Measurements from ENCODE around the gene UTF1. TPM values are rescaled to one million over a fixed set of nuclear protein-coding genes. Genes with fewer than 3 reads are reported as not detected.

Gene UTF1
- polyA plus RNA-seq, 3 donors from 2014 or later, result not detected

GRCh38 chr10:133246236-133246626, 16.2 kb downstream of the UTF1 start:
- no peaks in the 10 kb centered on the region for H3K9me3 Mint-ChIP-seq
- H3K4me1 Mint-ChIP-seq, result peaks cover 7 to 18% of the 10 kb centered on the region in 2 donors
- no peaks in the 10 kb centered on the region for H3K36me3 Mint-ChIP-seq
- peaks cover 0 to 10% (median 5%) of the 10 kb centered on the region in 3 donors for H3K27me3 Mint-ChIP-seq (ENCODE audit: low read depth in 3 of 3)
- DNase-seq, result no peak
- no peak overlapping the region for H3K27ac Mint-ChIP-seq
- no peak overlapping the region for H3K4me3 Mint-ChIP-seq

GRCh38 chr10:133247681-133248333, 17.8 kb downstream of the UTF1 start:
- no peaks in the 10 kb centered on the region for H3K36me3 Mint-ChIP-seq
- H3K4me1 Mint-ChIP-seq, result peaks cover 0 to 4% of the 10 kb centered on the region in 2 donors
- no peak overlapping the region for H3K27ac Mint-ChIP-seq
- H3K4me3 Mint-ChIP-seq, result no peak overlapping the region
- H3K9me3 Mint-ChIP-seq, result no peaks in the 10 kb centered on the region
- no peak for DNase-seq
- peaks cover 0 to 5% (median 4%) of the 10 kb centered on the region in 3 donors for H3K27me3 Mint-ChIP-seq (ENCODE audit: low read depth in 3 of 3)

GRCh38 chr10:133248334-133248715, 18.3 kb downstream of the UTF1 start:
- DNase-seq, result no peak
- Mint-ChIP-seq H3K9me3 (no peaks in the 10 kb centered on the region), H3K4me3 (no peak overlapping the region)

GRCh38 chr10:133249094-133249780, 19.2 kb downstream of the UTF1 start:
- Mint-ChIP-seq H3K27me3 (ENCODE audit: low read depth in 3 of 3) (peaks cover 0 to 4% (median 2%) of the 10 kb centered on the region in 3 donors), H3K4me3 (no peak overlapping the region), H3K9me3 (no peaks in the 10 kb centered on the region), H3K27ac (peak overlapping the region in 3 of 6 donors; percentile 32 to 65 (median 60)), H3K4me1 (no peaks in the 10 kb centered on the region), H3K36me3 (no peaks in the 10 kb centered on the region)
- DNase-seq, result no peak

More at GRCh38 chr10:133248334-133248715, 18.3 kb downstream of the UTF1 start:
- Mint-ChIP-seq H3K27me3 (ENCODE audit: low read depth in 3 of 3) (peaks cover 0 to 4% (median 2%) of the 10 kb centered on the region in 3 donors), H3K4me1 (no peaks in the 10 kb centered on the region), H3K27ac (no peak overlapping the region), H3K36me3 (no peaks in the 10 kb centered on the region)

- no peaks in the 10 kb centered on the region for H3K9me3 Mint-ChIP-seq
- H3K27ac Mint-ChIP-seq, result peak overlapping the region in 3 of 6 donors; percentile 2 to 57 (median 24)
- H3K4me1 Mint-ChIP-seq, result no peaks in the 10 kb centered on the region
- no peak overlapping the region for H3K4me3 Mint-ChIP-seq
- DNase-seq, result no peak
- H3K27me3 Mint-ChIP-seq (ENCODE audit: low read depth in 3 of 3), result peaks cover 2 to 7% (median 3%) of the 10 kb centered on the region in 3 donors
- H3K36me3 Mint-ChIP-seq, result no peaks in the 10 kb centered on the region
Observed at GRCh38 chr10:133249975-133250754, 20.1 kb downstream of the UTF1 start.

- H3K4me3 Mint-ChIP-seq, result no peak overlapping the region
- peaks cover 2 to 7% (median 3%) of the 10 kb centered on the region in 3 donors for H3K27me3 Mint-ChIP-seq (ENCODE audit: low read depth in 3 of 3)
- DNase-seq, result no peak
- H3K36me3 Mint-ChIP-seq, result no peaks in the 10 kb centered on the region
- H3K9me3 Mint-ChIP-seq, result no peaks in the 10 kb centered on the region
- no peak overlapping the region for H3K27ac Mint-ChIP-seq
- H3K4me1 Mint-ChIP-seq, result no peaks in the 10 kb centered on the region
Observed at GRCh38 chr10:133251388-133252222, 21.6 kb downstream of the UTF1 start.

GRCh38 chr10:133252223-133252552, 22.2 kb downstream of the UTF1 start:
- Mint-ChIP-seq H3K4me3 (no peak overlapping the region), H3K9me3 (no peaks in the 10 kb centered on the region), H3K27me3 (ENCODE audit: low read depth in 3 of 3) (peaks cover 2 to 7% (median 3%) of the 10 kb centered on the region in 3 donors), H3K36me3 (no peaks in the 10 kb centered on the region), H3K27ac (no peak overlapping the region), H3K4me1 (peaks cover 4% of the 10 kb centered on the region in 2 donors)
- DNase-seq, result no peak

GRCh38 chr10:133253361-133253955, 23.4 kb downstream of the UTF1 start:
- H3K27me3 Mint-ChIP-seq (ENCODE audit: low read depth in 3 of 3), result peaks cover 2 to 7% (median 3%) of the 10 kb centered on the region in 3 donors
- H3K27ac Mint-ChIP-seq, result no peak overlapping the region
- no peak for DNase-seq
- H3K36me3 Mint-ChIP-seq, result no peaks in the 10 kb centered on the region
- no peaks in the 10 kb centered on the region for H3K9me3 Mint-ChIP-seq
- peaks cover 15 to 17% of the 10 kb centered on the region in 2 donors for H3K4me1 Mint-ChIP-seq
- H3K4me3 Mint-ChIP-seq, result no peak overlapping the region

- H3K27me3 Mint-ChIP-seq (ENCODE audit: low read depth in 3 of 3), result peaks cover 5 to 11% (median 5%) of the 10 kb centered on the region in 3 donors
- peak overlapping the region in 1 of 6 donors; percentile 33 for H3K27ac Mint-ChIP-seq
- H3K36me3 Mint-ChIP-seq, result no peaks in the 10 kb centered on the region
- no peak overlapping the region for H3K4me3 Mint-ChIP-seq
- H3K9me3 Mint-ChIP-seq, result no peaks in the 10 kb centered on the region
- no peak for DNase-seq
- peaks cover 23 to 24% of the 10 kb centered on the region in 2 donors for H3K4me1 Mint-ChIP-seq
Observed at GRCh38 chr10:133254421-133255120, 24.6 kb downstream of the UTF1 start.

- peaks cover 31 to 32% of the 10 kb centered on the region in 2 donors for H3K4me1 Mint-ChIP-seq
- peaks cover 5 to 13% (median 5%) of the 10 kb centered on the region in 3 donors for H3K27me3 Mint-ChIP-seq (ENCODE audit: low read depth in 3 of 3)
- no peaks in the 10 kb centered on the region for H3K9me3 Mint-ChIP-seq
- H3K36me3 Mint-ChIP-seq, result no peaks in the 10 kb centered on the region
- H3K27ac Mint-ChIP-seq, result no peak overlapping the region
- H3K4me3 Mint-ChIP-seq, result no peak overlapping the region
- DNase-seq, result no peak
Observed at GRCh38 chr10:133255323-133255722, 25.3 kb downstream of the UTF1 start.

- Mint-ChIP-seq H3K9me3 (no peaks in the 10 kb centered on the region), H3K4me3 (peak overlapping the region in 4 of 5 donors; percentile 38 to 63 (median 56)), H3K27ac (peak overlapping the region in 5 of 6 donors; percentile 36 to 77 (median 46)), H3K36me3 (no peaks in the 10 kb centered on the region), H3K27me3 (ENCODE audit: low read depth in 3 of 3) (peaks cover 3 to 17% (median 8%) of the 10 kb centered on the region in 3 donors), H3K4me1 (peaks cover 46 to 47% of the 10 kb centered on the region in 2 donors)
- peak; percentile 24 to 43 (median 33) for DNase-seq
Observed at GRCh38 chr10:133257489-133258065, 27.6 kb downstream of the UTF1 start.

Data from immature natural killer cell (primary cell).